ENCODE data around the gene ETV6.
A peak's percentile ranks its signal among the peaks of the same experiment; 100 is the strongest.

The ETV6 gene

GRCh38 chr12:11746024-11746771 lies 96.7 kb downstream of the ETV6 start:
- Histone ChIP-seq H3K27me3 (ENCODE audit: insufficient read depth, low read length, poor library complexity) (no peaks in the 10 kb centered on the region), H3K23ac (ENCODE audit: low read length) (no peak overlapping the region), H3K27ac (ENCODE audit: low read depth, low read length) (no peak overlapping the region), H2BK15ac (replicated peaks; ENCODE audit: low read depth) (no peak overlapping the region), H3K36me3 (ENCODE audit: control insufficient read depth, insufficient read depth, low read length) (no peaks in the 10 kb centered on the region), H2BK5ac (ENCODE audit: low read length) (no peak overlapping the region), H3K9ac (ENCODE audit: low read length) (no peak overlapping the region), H3K18ac (ENCODE audit: low read length) (no peak overlapping the region), H4K5ac (ENCODE audit: low read length) (no peak overlapping the region), H4K8ac (ENCODE audit: low read depth, low read length) (no peak overlapping the region), H3K4me3 (ENCODE audit: low read length) (no peak overlapping the region), H3K4me2 (ENCODE audit: low read length) (no peak overlapping the region), H2AK5ac (ENCODE audit: low read length) (no peak overlapping the region), H3K56ac (ENCODE audit: low read length) (no peak overlapping the region), H3K79me1 (ENCODE audit: low read length) (peaks cover 3% of the 10 kb centered on the region), H3K4me1 (ENCODE audit: control insufficient read depth, low read depth, low read length) (peaks cover 7% of the 10 kb centered on the region), H3K79me2 (ENCODE audit: control insufficient read depth, insufficient read depth, low read length) (no peaks in the 10 kb centered on the region), H2BK120ac (ENCODE audit: low read depth, low read length) (no peak overlapping the region), H3K4ac (ENCODE audit: low read depth, low read length) (no peak overlapping the region)
- peak; percentile 79 for DNase-seq
- no CpG with 5 or more reads among the region's 8 CpGs for WGBS (ENCODE audit: extremely low coverage, insufficient coverage, low lambda C conversion rate)

- no peak overlapping the region for H2BK15ac ChIP-seq (replicated peaks; ENCODE audit: low read depth)
- peaks cover 8% of the 10 kb centered on the region for H3K4me1 ChIP-seq (ENCODE audit: control insufficient read depth, low read depth, low read length)
- H3K18ac ChIP-seq (ENCODE audit: low read length) = no peak overlapping the region
- H2BK5ac ChIP-seq (ENCODE audit: low read length) = no peak overlapping the region
- peaks cover 2% of the 10 kb centered on the region for H3K79me1 ChIP-seq (ENCODE audit: low read length)
- no peak overlapping the region for H4K8ac ChIP-seq (ENCODE audit: low read depth, low read length)
- no peak overlapping the region for H3K56ac ChIP-seq (ENCODE audit: low read length)
- H4K5ac ChIP-seq (ENCODE audit: low read length) = no peak overlapping the region
- H3K36me3 ChIP-seq (ENCODE audit: control insufficient read depth, insufficient read depth, low read length) = no peaks in the 10 kb centered on the region
- no peak overlapping the region for H3K4me2 ChIP-seq (ENCODE audit: low read length)
- WGBS (ENCODE audit: extremely low coverage, insufficient coverage, low lambda C conversion rate) = no CpG with 5 or more reads among the region's 7 CpGs
- H3K27me3 ChIP-seq (ENCODE audit: insufficient read depth, low read length, poor library complexity) = no peaks in the 10 kb centered on the region
- no peak overlapping the region for H3K27ac ChIP-seq (ENCODE audit: low read depth, low read length)
- H2BK120ac ChIP-seq (ENCODE audit: low read depth, low read length) = no peak overlapping the region
- no peaks in the 10 kb centered on the region for H3K79me2 ChIP-seq (ENCODE audit: control insufficient read depth, insufficient read depth, low read length)
- no peak overlapping the region for H3K23ac ChIP-seq (ENCODE audit: low read length)
- no peak overlapping the region for H3K4ac ChIP-seq (ENCODE audit: low read depth, low read length)
- no peak overlapping the region for H3K4me3 ChIP-seq (ENCODE audit: low read length)
- no peak overlapping the region for H2AK5ac ChIP-seq (ENCODE audit: low read length)
- no peak overlapping the region for H3K9ac ChIP-seq (ENCODE audit: low read length)
- DNase-seq = no peak
These were observed 97.7 kb downstream of the ETV6 start for GRCh38 chr12:11746940-11747716.

- no peak overlapping the region for H3K9ac ChIP-seq (ENCODE audit: low read length)
- peaks cover 8% of the 10 kb centered on the region for H3K4me1 ChIP-seq (ENCODE audit: control insufficient read depth, low read depth, low read length)
- H2BK5ac ChIP-seq (ENCODE audit: low read length) = no peak overlapping the region
- H4K8ac ChIP-seq (ENCODE audit: low read depth, low read length) = no peak overlapping the region
- H3K27ac ChIP-seq (ENCODE audit: low read depth, low read length) = no peak overlapping the region
- H2BK120ac ChIP-seq (ENCODE audit: low read depth, low read length) = no peak overlapping the region
- WGBS (ENCODE audit: extremely low coverage, insufficient coverage, low lambda C conversion rate) = no CpG with 5 or more reads among the region's 3 CpGs
- DNase-seq = no peak
- no peak overlapping the region for H3K56ac ChIP-seq (ENCODE audit: low read length)
- no peaks in the 10 kb centered on the region for H3K27me3 ChIP-seq (ENCODE audit: insufficient read depth, low read length, poor library complexity)
- H3K4me2 ChIP-seq (ENCODE audit: low read length) = no peak overlapping the region
- H4K5ac ChIP-seq (ENCODE audit: low read length) = no peak overlapping the region
- no peak overlapping the region for H3K4ac ChIP-seq (ENCODE audit: low read depth, low read length)
- no peaks in the 10 kb centered on the region for H3K36me3 ChIP-seq (ENCODE audit: control insufficient read depth, insufficient read depth, low read length)
- no peaks in the 10 kb centered on the region for H3K79me2 ChIP-seq (ENCODE audit: control insufficient read depth, insufficient read depth, low read length)
- H2AK5ac ChIP-seq (ENCODE audit: low read length) = no peak overlapping the region
- no peak overlapping the region for H2BK15ac ChIP-seq (replicated peaks; ENCODE audit: low read depth)
- H3K23ac ChIP-seq (ENCODE audit: low read length) = no peak overlapping the region
- H3K18ac ChIP-seq (ENCODE audit: low read length) = no peak overlapping the region
- H3K79me1 ChIP-seq (ENCODE audit: low read length) = peaks cover 2% of the 10 kb centered on the region
- no peak overlapping the region for H3K4me3 ChIP-seq (ENCODE audit: low read length)
These were observed 98.5 kb downstream of the ETV6 start for GRCh38 chr12:11747969-11748368.

DNA sequence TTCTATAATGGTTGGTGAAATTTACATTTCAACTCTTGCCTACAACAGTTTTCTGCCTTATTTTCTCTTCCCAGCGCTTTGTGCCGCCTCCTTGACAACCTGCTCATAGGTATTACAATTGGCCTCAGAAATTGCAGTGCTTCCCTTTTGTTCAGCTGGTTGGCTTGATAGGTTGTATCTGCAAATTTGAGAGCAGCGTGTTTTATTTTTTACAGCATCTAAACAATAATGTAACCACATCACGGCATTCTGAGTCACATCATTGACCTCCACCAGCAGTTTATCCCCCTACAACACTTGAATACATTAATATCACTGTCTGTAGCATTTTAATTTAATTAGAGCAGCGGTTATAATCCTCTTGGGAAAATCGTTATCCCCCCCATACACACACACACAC lies 99.4 kb downstream of the ETV6 start:
- no peak overlapping the region for H3K4me3 ChIP-seq (ENCODE audit: low read length)
- no peak overlapping the region for H3K27ac ChIP-seq (ENCODE audit: low read depth, low read length)
- no peak overlapping the region for H3K23ac ChIP-seq (ENCODE audit: low read length)
- no peak overlapping the region for H2AK5ac ChIP-seq (ENCODE audit: low read length)
- H4K5ac ChIP-seq (ENCODE audit: low read length) = no peak overlapping the region
- peaks cover 2% of the 10 kb centered on the region for H3K79me1 ChIP-seq (ENCODE audit: low read length)
- DNase-seq = no peak
- H3K36me3 ChIP-seq (ENCODE audit: control insufficient read depth, insufficient read depth, low read length) = no peaks in the 10 kb centered on the region
- no peak overlapping the region for H4K8ac ChIP-seq (ENCODE audit: low read depth, low read length)
- H3K4me1 ChIP-seq (ENCODE audit: control insufficient read depth, low read depth, low read length) = peaks cover 5% of the 10 kb centered on the region
- H2BK15ac ChIP-seq (replicated peaks; ENCODE audit: low read depth) = no peak overlapping the region
- H3K79me2 ChIP-seq (ENCODE audit: control insufficient read depth, insufficient read depth, low read length) = no peaks in the 10 kb centered on the region
- H3K9ac ChIP-seq (ENCODE audit: low read length) = no peak overlapping the region
- H2BK5ac ChIP-seq (ENCODE audit: low read length) = no peak overlapping the region
- H3K18ac ChIP-seq (ENCODE audit: low read length) = no peak overlapping the region
- H3K27me3 ChIP-seq (ENCODE audit: insufficient read depth, low read length, poor library complexity) = no peaks in the 10 kb centered on the region
- H3K4me2 ChIP-seq (ENCODE audit: low read length) = no peak overlapping the region
- H3K56ac ChIP-seq (ENCODE audit: low read length) = no peak overlapping the region
- no CpG with 5 or more reads among the region's 6 CpGs for WGBS (ENCODE audit: extremely low coverage, insufficient coverage, low lambda C conversion rate)
- H2BK120ac ChIP-seq (ENCODE audit: low read depth, low read length) = no peak overlapping the region
- H3K4ac ChIP-seq (ENCODE audit: low read depth, low read length) = no peak overlapping the region

DNA sequence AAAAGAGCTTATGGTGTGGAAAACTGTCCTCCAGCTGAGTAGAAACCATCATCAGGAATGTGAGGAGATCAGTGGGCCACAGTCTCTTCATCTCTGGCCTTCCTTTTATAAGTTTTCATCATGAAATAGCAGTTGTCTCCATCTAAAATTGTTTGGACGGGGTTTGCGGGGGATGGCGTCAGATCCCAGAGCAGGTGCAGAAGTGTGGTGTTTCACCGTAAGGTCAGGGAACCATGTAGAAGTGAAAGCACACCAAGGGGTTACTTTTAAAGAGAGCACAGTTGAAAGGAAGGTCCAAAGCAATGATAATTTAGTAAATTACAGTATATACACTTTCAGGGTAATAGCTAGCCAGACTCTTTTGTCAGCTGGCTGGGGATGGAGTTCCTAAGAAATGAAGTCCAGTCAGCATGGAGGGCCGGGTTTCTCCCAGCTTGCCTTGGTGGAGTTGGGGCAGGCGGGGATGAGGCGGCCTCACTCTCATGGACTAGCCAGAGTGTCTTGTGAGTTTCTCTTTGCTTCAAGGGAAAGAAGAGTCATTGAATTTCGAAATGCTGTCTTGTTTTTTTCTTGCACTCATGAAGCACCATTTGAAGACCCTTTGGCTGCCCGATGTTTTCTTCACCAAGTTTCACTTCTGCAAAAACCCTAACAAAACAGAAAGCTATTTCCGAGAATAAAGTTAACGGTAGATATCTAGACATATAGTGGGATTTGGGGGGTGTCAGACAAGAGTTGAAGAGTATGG lies 100.6 kb downstream of the ETV6 start:
- Histone ChIP-seq H3K27ac (ENCODE audit: low read depth, low read length) (no peak overlapping the region), H3K4me2 (ENCODE audit: low read length) (no peak overlapping the region), H2BK15ac (replicated peaks; ENCODE audit: low read depth) (no peak overlapping the region), H4K5ac (ENCODE audit: low read length) (no peak overlapping the region), H3K4me1 (ENCODE audit: control insufficient read depth, low read depth, low read length) (peaks cover 2% of the 10 kb centered on the region), H3K56ac (ENCODE audit: low read length) (no peak overlapping the region), H3K18ac (ENCODE audit: low read length) (no peak overlapping the region), H3K4ac (ENCODE audit: low read depth, low read length) (no peak overlapping the region), H3K9ac (ENCODE audit: low read length) (no peak overlapping the region), H2BK5ac (ENCODE audit: low read length) (no peak overlapping the region), H3K4me3 (ENCODE audit: low read length) (no peak overlapping the region), H2AK5ac (ENCODE audit: low read length) (no peak overlapping the region), H3K79me1 (ENCODE audit: low read length) (peaks cover 2% of the 10 kb centered on the region), H2BK120ac (ENCODE audit: low read depth, low read length) (no peak overlapping the region), H4K8ac (ENCODE audit: low read depth, low read length) (no peak overlapping the region), H3K36me3 (ENCODE audit: control insufficient read depth, insufficient read depth, low read length) (no peaks in the 10 kb centered on the region), H3K23ac (ENCODE audit: low read length) (no peak overlapping the region), H3K27me3 (ENCODE audit: insufficient read depth, low read length, poor library complexity) (no peaks in the 10 kb centered on the region), H3K79me2 (ENCODE audit: control insufficient read depth, insufficient read depth, low read length) (no peaks in the 10 kb centered on the region)
- WGBS (ENCODE audit: extremely low coverage, insufficient coverage, low lambda C conversion rate) = no CpG with 5 or more reads among the region's 11 CpGs
- DNase-seq = no peak

Measured in mesendoderm (in vitro differentiated cells).